Esophagus (tissue), 2 donors: ENCODE results near the gene HAPLN3. TPM values are rescaled to one million over a fixed set of nuclear protein-coding genes. Genes with fewer than 3 reads are reported as not detected.
A peak's percentile ranks its signal among the peaks of the same experiment; 100 is the strongest.

Source experiments
- H3K27ac ChIP-seq, 2 donors: one replicate each; pipeline ENCODE4 v1.5.1; 2013; ENCODE audit warnings: low read depth in 2 of 2, mild to moderate bottlenecking in 2 of 2, inconsistent platforms in 1 of 2, low read length in 1 of 2, moderate library complexity in 1 of 2
- H3K27me3 ChIP-seq, 2 donors: one replicate each; pipeline ENCODE4 v1.6.1; 2013; ENCODE audit warnings: low read length in 2 of 2, control low read depth in 1 of 2, mild to moderate bottlenecking in 1 of 2; ENCODE audit not compliant: insufficient read depth in 2 of 2, control insufficient read depth in 1 of 2
- H3K36me3 ChIP-seq, 2 donors: one replicate each; pipeline ENCODE4 v1.6.1; 2013; ENCODE audit warnings: low read length in 1 of 2; ENCODE audit not compliant: control insufficient read depth in 2 of 2, insufficient read depth in 2 of 2
- H3K4me1 ChIP-seq, 2 donors: one replicate each; pipeline ENCODE4 v1.6.1; 2013; ENCODE audit warnings: low read length in 1 of 2; ENCODE audit not compliant: control insufficient read depth in 2 of 2, insufficient read depth in 2 of 2
- H3K4me3 ChIP-seq, 2 donors: one replicate each; pipeline ENCODE4 v1.5.1; 2013; ENCODE audit warnings: low read length in 2 of 2, mild to moderate bottlenecking in 2 of 2, low read depth in 1 of 2, moderate library complexity in 1 of 2
- H3K9me3 ChIP-seq, 2 donors: one replicate each; pipeline ENCODE4 v1.6.1; 2013; ENCODE audit warnings: mild to moderate bottlenecking in 2 of 2, low read depth in 1 of 2, low read length in 1 of 2, moderate library complexity in 1 of 2; ENCODE audit not compliant: control insufficient read depth in 2 of 2, insufficient read depth in 1 of 2
- WGBS, 2 donors: extraction: QIAGEN DNeasy Blood & Tissue Kit; methylation state at CpG; one replicate each; pipeline ENCODE4 v1.1.7; 2013; 5-methylcytosine and 5-hydroxymethylcytosine counted together
- polyA plus RNA-seq, 2 donors: library from polyadenylated mRNA; stranded (reverse); fragments of 200-250 nt; gene quantifications; one replicate each; pipeline ENCODE4 v1.2.3, GENCODE V29; 2013
- donor health status: healthy with polysubstance abuse.
- donor health status: Bipolar disorder and iron deficiency.

Gene HAPLN3
- polyA plus RNA-seq, 2 donors, result 3.2 to 5.5 TPM

DNA sequence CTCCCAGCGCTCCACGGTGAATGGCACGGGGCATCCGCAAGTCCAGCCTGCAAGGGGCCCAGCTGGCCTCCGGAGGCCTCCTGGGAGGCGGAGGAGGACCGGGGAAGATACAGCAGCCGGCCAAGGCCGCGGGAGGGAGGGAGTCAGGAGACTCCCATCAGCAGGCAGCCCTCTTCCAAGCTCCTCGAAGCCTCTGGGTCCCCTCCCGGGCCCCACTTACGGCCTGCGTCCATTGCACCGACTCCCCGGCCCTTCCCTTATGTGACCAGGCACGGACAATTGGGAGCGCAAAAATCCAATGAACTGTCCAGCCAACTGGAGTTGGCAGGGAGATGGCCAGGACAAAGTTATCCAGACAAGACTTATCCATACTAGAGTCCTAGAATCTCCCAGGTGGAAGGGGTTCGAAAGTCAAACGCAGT is 17.2 kb upstream of the HAPLN3 start:
- H3K4me1 ChIP-seq, result peaks cover 3 to 7% of the 10 kb centered on the region in 2 donors
- no peaks in the 10 kb centered on the region for H3K27me3 ChIP-seq
- 12 to 14% methylated on average over 19 to 20 of the region's 20 CpGs for WGBS, 2 donors
- peak overlapping the region; percentile 90 for H3K27ac ChIP-seq
- no peaks in the 10 kb centered on the region for H3K9me3 ChIP-seq
- peak overlapping the region; percentile 80 to 97 for H3K4me3 ChIP-seq
- peaks cover 0 to 6% of the 10 kb centered on the region in 2 donors for H3K36me3 ChIP-seq

DNA sequence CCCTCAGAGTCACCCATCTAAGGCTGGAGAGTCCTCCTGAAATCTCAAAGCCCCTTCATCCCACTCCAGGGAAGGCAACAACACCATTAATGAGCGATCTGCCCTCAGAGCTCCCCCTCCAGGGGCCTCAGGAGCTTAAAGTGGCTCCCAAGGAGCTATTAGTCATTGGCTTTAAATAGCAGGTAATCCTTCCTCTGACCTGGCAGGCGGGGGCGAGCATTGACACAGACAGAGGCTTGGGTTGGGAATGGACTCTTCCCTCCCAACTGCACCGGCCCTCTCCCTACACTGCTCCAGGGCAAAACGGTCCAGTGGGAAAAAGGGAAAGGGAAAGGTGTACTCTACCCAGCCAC is 16.4 kb upstream of the HAPLN3 start:
- 36 to 49% methylated on average over 5 of the region's 5 CpGs for WGBS, 2 donors
- no peaks in the 10 kb centered on the region for H3K27me3 ChIP-seq
- H3K36me3 ChIP-seq, result peaks cover 0 to 6% of the 10 kb centered on the region in 2 donors
- peaks cover 3 to 7% of the 10 kb centered on the region in 2 donors for H3K4me1 ChIP-seq
- H3K4me3 ChIP-seq, result peak overlapping the region; percentile 80 to 97
- H3K27ac ChIP-seq, result peak overlapping the region in 1 of 2 donors; percentile 90
- H3K9me3 ChIP-seq, result no peaks in the 10 kb centered on the region

GRCh38 chr15:88909956-88910831 is 14.8 kb upstream of the HAPLN3 start:
- Histone ChIP-seq H3K9me3 (no peaks in the 10 kb centered on the region), H3K36me3 (peaks cover 0 to 8% of the 10 kb centered on the region in 2 donors), H3K27ac (no peak overlapping the region), H3K27me3 (no peaks in the 10 kb centered on the region), H3K4me3 (no peak overlapping the region), H3K4me1 (peaks cover 3 to 7% of the 10 kb centered on the region in 2 donors)
- 86 to 89% methylated on average over 12 of the region's 12 CpGs for WGBS, 2 donors

DNA sequence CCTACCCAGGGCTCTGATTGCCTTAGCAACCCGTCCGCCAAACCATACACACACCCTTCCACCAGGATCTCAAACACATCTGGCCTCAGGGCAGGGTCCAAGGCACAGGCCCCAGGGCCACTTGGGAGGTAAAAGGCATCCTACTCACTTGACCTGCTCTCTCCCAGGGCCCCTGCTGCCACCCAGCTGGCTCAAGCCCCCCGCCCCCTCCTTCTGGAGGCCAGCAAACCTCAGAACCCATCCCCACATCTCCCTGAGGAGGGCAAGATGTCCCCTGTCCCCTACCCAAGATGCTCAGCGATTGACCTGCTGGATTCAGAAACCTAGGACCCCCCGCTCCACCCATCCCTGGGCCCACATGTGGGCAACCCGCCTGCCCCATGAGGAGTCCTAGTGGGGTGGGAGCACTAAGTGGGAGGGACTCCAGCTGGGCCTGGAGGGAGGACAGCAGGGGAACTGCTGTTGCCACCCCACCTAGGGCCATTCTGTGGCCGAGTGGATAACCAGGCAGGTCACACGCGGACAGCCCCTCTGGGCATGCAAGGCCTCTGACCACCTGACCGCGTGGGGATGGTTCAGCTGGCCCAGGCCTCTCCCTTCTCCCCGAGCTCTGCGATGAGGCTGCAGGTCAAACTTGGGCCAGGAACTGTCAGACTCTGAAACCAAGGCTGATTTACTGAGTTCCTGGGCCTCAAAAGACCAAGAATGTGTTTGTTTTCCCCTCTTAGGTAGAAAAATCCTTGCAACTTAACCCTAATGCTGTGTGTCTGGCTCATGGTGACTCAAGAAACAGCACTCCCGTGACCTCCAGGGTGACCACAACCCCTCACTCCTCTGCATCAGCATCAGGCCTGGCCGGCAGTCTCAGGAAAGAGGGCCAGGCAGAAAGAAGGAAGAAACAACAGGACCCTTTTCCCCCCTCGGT is 13.6 kb upstream of the HAPLN3 start:
- H3K4me3 ChIP-seq, result no peak overlapping the region
- no peak overlapping the region for H3K27ac ChIP-seq
- no peaks in the 10 kb centered on the region for H3K9me3 ChIP-seq
- peaks cover 3 to 7% of the 10 kb centered on the region in 2 donors for H3K4me1 ChIP-seq
- peaks cover 0 to 10% of the 10 kb centered on the region in 2 donors for H3K36me3 ChIP-seq
- H3K27me3 ChIP-seq, result no peaks in the 10 kb centered on the region
- 89 to 90% methylated on average over 16 of the region's 16 CpGs for WGBS, 2 donors

DNA sequence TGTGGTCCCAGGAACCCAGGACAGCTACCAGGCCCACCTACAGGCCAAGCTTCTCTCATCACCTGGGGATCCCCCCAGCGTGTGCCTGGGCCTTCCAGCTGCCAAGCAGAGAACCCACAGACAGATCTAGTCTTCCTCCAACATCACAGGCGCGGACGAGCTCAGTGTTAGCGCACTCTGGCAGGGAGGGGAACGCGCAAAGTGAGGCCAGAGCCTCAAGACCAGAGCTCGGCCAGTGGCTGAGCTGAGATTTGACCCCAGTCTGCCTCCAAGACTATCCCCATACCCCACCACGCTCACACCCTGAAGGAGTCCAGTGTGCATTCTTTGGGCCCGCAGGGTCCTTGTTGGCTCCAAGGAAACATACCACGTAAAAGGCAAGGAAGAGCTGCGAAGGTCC is 12.8 kb upstream of the HAPLN3 start:
- Histone ChIP-seq H3K4me3 (no peak overlapping the region), H3K27ac (no peak overlapping the region), H3K36me3 (peaks cover 0 to 12% of the 10 kb centered on the region in 2 donors), H3K27me3 (no peaks in the 10 kb centered on the region), H3K9me3 (no peaks in the 10 kb centered on the region), H3K4me1 (peaks cover 3 to 7% of the 10 kb centered on the region in 2 donors)
- WGBS, 2 donors, result 92% methylated on average over 12 of the region's 12 CpGs

GRCh38 chr15:88907111-88907510 is 11.8 kb upstream of the HAPLN3 start:
- Histone ChIP-seq H3K27ac (no peak overlapping the region), H3K4me1 (peaks cover 3 to 6% of the 10 kb centered on the region in 2 donors)

GRCh38 chr15:88906551-88906950 is 11.2 kb upstream of the HAPLN3 start:
- Histone ChIP-seq H3K4me3 (no peak overlapping the region), H3K9me3 (no peaks in the 10 kb centered on the region), H3K4me1 (no peaks in the 10 kb centered on the region), H3K27me3 (no peaks in the 10 kb centered on the region), H3K36me3 (peaks cover 0 to 19% of the 10 kb centered on the region in 2 donors), H3K27ac (no peak overlapping the region)
- 98% methylated on average over 7 of the region's 7 CpGs for WGBS, 2 donors

More at GRCh38 chr15:88907111-88907510, 11.8 kb upstream of the HAPLN3 start:
- 84 to 88% methylated on average over 14 of the region's 14 CpGs for WGBS, 2 donors
- Histone ChIP-seq H3K36me3 (peaks cover 0 to 15% of the 10 kb centered on the region in 2 donors), H3K4me3 (no peak overlapping the region), H3K27me3 (no peaks in the 10 kb centered on the region), H3K9me3 (no peaks in the 10 kb centered on the region)

- WGBS, 2 donors, result 94 to 100% methylated on average over 1 of the region's 1 CpG
- no peak overlapping the region for H3K4me3 ChIP-seq
- no peak overlapping the region for H3K27ac ChIP-seq
- H3K27me3 ChIP-seq, result no peaks in the 10 kb centered on the region
- H3K36me3 ChIP-seq, result peaks cover 0 to 19% of the 10 kb centered on the region in 2 donors
- H3K4me1 ChIP-seq, result no peaks in the 10 kb centered on the region
- H3K9me3 ChIP-seq, result no peaks in the 10 kb centered on the region
These were observed 10.8 kb upstream of the HAPLN3 start for GRCh38 chr15:88906130-88906529.

DNA sequence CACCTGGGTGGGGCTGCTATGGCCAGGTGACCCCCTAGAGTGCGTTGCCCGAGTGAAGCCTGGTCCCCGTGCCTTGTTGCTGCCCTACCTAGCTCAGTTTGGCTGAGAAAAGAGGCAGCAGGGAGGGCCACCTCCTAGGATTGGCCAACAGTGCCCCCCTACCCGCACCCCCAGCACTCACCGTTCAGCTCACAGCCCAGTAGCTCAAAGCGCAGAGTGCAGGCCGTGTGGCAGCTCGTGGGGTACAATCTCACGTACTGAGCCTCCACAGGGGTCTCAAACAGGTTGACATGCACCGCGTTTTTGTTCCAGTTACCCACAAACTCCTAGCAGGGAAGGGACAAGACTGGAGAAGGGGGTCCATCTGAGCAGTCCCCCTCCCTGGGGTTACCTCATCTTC is 10.2 kb upstream of the HAPLN3 start:
- WGBS, 2 donors, result 86 to 89% methylated on average over 11 of the region's 11 CpGs
- Histone ChIP-seq H3K27me3 (no peaks in the 10 kb centered on the region), H3K36me3 (peaks cover 0 to 19% of the 10 kb centered on the region in 2 donors), H3K9me3 (no peaks in the 10 kb centered on the region), H3K27ac (no peak overlapping the region), H3K4me1 (no peaks in the 10 kb centered on the region), H3K4me3 (no peak overlapping the region)
